Measurements from ENCODE around the gene RAB17.
A peak's percentile ranks its signal among the peaks of the same experiment; 100 is the strongest.
"Not testable (repeated sequence)": the region's sequence is repeated elsewhere in the genome, so short reads cannot be mapped to it uniquely, and the experiment has no call there.

The RAB17 gene

GRCh38 chr2:237624565-237624964 lies 34.0 kb upstream of the RAB17 start:
- DNase-seq = no peak

GRCh38 chr2:237623428-237624403 lies 33.2 kb upstream of the RAB17 start:
- no peak for DNase-seq

- DNase-seq = no peak
Observed at GRCh38 chr2:237618449-237618848, 27.9 kb upstream of the RAB17 start.

GRCh38 chr2:237617587-237617982 lies 27.1 kb upstream of the RAB17 start:
- DNase-seq = no peak

- no peak for DNase-seq
Observed at GRCh38 chr2:237616734-237617586, 26.4 kb upstream of the RAB17 start.

- no peak for DNase-seq
Observed at GRCh38 chr2:237616373-237616733, 25.8 kb upstream of the RAB17 start.

- DNase-seq = no peak
Observed at GRCh38 chr2:237615631-237616249, 25.2 kb upstream of the RAB17 start.

- DNase-seq = no peak
Observed at GRCh38 chr2:237614151-237614720, 23.7 kb upstream of the RAB17 start.

- DNase-seq = no peak
Observed at GRCh38 chr2:237613679-237614078, 23.1 kb upstream of the RAB17 start.

GRCh38 chr2:237612527-237613357 lies 22.2 kb upstream of the RAB17 start:
- no peak for DNase-seq

- not testable (repeated sequence) for DNase-seq
Observed at GRCh38 chr2:237606522-237606921, 16.0 kb upstream of the RAB17 start.

- no peak for DNase-seq
Observed at GRCh38 chr2:237604960-237605359, 14.4 kb upstream of the RAB17 start.

- no peak for DNase-seq
Observed at GRCh38 chr2:237604391-237604790, 13.9 kb upstream of the RAB17 start.

- DNase-seq = peak; percentile 38 to 49
Observed at GRCh38 chr2:237603718-237604362, 13.3 kb upstream of the RAB17 start.

- no peak for DNase-seq
Observed at GRCh38 chr2:237603049-237603717, 12.6 kb upstream of the RAB17 start.

GRCh38 chr2:237602409-237602808 lies 11.9 kb upstream of the RAB17 start:
- DNase-seq = no peak

- no peak for DNase-seq
Observed at GRCh38 chr2:237601453-237602116, 11.1 kb upstream of the RAB17 start.

GRCh38 chr2:237600205-237600846 lies 9.8 kb upstream of the RAB17 start:
- DNase-seq = no peak

- no peak for DNase-seq
Observed at GRCh38 chr2:237599465-237600110, 9.1 kb upstream of the RAB17 start.
